ENCODE data around the gene TSEN54. TPM values are rescaled to one million over a fixed set of nuclear protein-coding genes. Genes with fewer than 3 reads are reported as not detected.

TSEN54 gene
- total RNA-seq, 1 donor from 2014 or later: 16.0 TPM

DNA sequence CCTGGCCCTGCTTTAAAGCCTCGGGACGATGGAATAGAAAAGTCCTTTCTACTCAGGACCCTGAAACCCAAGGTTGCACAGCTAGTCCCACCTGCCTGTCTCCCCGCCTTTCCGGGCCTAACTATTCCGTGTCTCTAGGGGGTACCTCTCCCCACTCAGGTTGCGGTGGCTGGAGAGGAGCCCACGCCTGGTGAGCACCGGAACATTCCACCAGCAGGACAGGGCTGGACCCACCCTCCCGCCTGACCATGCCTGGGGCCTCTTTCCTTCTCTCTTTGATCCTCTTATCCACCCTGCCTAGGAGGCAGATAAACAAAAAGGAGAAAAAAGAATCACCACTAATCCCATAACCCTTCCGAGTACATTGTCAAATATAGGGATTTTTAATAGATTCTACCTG, 20.0 kb downstream of the TSEN54 start:
- no peak for DNase-seq (ENCODE audit: extremely low read depth, low read depth, low spot score)

DNA sequence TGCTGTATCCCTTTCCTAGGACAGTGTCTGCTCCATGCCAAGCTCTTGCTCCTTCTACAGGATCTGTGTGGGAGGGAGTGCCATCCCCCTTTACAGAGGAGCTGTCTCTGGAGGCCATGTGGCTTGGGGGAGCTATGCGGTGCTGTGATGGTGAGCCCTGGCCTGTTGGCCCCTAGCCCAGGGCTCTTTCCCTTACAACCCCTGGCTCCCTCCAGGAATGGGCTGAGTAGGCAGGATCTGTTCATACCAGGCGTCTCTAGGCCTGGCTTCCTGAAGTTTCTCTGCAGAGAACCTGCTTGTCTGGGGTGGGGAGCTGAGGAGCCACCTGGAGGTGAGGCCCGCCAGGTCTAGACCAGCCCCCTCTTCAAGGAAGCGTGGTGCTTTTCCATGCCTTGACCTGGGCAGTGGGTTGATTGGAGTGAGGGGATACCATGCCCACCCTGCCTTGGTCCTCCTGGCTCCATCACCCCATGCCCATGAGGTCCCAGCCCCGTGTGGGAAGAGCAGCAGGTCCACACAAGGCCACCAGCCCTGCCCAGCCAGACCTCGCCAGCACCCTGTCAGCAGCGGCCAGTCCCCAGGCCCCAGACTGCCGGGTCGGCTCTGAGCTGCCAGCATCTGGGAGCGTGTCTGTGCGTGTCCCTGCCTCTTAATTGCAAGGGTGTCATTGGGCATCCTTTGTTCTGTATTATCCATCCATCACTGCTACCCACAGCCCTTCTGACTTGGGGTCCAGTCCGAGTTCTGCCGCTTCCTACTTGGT, 23.8 kb downstream of the TSEN54 start:
- no peak for DNase-seq (ENCODE audit: extremely low read depth, low read depth, low spot score)

DNA sequence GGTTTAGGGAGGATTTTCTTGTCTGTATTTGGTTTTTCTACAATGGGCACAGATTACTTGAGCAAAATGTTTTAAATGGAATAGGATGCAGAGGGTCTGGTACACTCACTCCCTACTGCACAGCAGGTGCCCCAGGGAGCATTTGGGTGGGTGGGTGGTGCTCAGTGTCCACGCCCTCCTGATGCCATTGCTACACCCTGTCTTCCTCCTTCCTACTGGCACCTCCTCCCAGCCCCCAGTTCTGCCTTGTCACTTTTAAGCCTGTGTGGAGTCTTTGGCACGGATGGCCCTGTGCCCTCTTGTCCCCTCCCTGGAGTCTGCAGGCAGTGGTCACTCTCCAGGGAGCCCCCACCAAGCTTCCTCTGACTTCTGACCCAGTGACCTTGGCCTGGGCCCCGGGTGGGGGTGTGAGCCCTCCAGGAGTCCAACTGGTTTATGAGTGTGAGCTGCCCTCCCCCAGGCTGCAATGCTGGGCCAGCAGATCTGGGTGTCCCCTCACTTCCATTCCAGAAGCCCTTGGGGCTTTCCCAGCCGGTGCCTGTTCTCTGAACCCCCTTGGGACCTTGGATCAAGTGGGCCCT, 24.7 kb downstream of the TSEN54 start:
- no peak for DNase-seq (ENCODE audit: extremely low read depth, low read depth, low spot score)

DNA sequence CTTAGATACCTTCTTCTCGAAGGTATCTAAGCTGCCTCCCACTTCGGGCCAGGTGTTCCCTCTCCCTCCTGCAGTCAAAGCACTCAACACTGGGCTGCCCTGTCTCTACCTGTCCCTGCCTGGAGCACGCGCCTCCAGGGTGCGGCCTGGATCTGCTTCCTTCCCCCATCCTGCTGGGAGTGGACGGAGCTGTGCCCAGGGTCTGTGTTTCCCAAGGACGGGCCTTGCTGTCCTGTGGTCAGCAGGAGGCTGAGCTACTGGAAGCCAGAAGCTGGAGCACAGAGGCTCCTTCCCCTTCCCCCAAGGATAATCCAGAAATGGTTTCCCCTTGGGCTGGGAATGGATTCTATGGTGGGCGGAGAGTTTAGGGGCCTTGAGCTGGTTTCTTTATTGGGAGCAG, 25.9 kb downstream of the TSEN54 start:
- DNase-seq (ENCODE audit: extremely low read depth, low read depth, low spot score): no peak

DNA sequence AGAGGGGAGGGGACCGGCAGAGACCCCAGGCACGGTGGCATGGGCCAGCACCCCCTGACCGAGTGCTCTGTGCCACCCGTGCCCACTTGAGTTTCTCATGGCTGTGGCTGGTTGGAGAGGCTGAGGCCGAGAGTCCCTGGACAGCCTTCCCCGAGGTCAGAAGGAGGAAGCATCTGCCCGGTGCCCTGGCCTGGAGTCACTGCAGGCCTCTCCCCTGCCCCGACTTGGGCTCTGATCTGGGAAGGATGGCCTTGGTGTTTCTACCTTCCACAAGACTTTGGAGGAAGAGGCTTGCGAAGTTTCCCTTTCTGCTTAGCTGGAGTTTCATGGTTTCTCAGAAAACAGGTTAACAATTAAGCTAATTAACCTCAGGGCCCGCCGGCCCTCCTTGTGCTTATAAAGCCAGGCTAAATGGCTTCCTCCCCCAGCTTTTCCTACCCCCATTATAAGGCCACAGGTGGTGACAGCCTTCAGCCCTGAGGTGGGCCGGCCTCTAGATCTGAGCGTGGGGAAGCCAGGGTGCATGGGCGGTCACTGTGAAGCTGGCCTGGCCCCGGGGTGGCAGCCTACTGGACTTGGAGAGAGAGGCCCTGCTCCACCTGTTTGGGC, 26.5 kb downstream of the TSEN54 start:
- no peak for DNase-seq (ENCODE audit: extremely low read depth, low read depth, low spot score)

DNA sequence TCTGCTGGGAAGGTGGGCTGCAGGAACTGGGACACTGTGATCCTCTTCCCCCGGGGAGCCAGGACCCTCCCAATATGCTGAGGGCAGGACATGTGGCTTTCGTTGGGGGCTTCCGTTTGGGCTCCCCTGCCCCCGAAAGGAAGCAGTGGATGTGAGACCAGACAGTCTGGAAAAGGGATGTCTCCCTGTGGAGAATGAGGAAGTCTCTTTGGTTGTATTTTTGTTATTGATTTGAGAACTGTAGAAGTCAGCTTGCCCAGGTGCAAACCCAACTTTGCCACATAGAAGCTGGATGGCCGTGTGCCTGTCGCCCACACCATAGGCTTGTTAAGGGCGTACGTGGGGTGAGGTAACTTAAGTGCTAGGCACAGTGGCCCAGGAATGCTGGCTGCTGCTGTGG, 27.9 kb downstream of the TSEN54 start:
- DNase-seq (ENCODE audit: extremely low read depth, low read depth, low spot score): no peak

DNA sequence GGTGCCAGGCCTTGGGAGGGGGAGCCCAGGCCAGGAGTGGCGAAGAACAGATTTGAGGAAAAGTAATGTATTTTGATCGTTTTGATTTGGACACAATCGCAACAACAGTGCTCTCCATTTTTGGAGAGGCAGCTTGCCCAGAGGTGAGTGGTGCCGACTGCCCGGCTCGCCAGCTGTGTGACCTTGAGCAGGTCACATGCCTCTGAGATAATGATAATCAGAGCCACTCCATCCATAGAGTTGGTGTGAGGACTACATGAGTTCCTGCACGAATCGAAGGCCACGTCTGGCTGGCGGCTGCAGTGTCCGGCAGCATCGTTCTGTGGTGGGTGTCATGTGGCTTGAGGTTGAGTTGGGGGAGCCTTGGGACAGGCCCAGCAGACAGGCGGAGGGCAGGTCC, 29.9 kb downstream of the TSEN54 start:
- DNase-seq (ENCODE audit: extremely low read depth, low read depth, low spot score): no peak

DNA sequence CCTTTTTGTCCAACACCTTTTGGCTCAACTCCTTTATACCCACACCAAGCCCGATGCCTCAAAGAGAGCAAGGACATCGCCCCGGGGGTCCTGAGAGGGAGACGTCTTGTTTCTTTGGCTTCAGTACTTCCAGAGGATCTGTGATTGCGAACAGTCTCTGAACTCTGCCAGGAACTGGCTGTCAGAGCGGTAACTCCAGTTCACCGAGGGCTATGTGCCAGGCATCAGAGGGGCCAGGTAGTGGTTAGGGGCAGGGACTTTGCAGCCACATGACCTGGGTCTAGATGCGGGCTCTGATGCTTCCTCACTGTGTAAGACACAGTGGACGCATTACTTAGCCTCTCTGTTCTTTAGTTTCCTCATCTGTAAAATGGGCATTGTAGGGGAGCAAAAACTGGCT, 30.8 kb downstream of the TSEN54 start:
- DNase-seq (ENCODE audit: extremely low read depth, low read depth, low spot score): no peak

DNA sequence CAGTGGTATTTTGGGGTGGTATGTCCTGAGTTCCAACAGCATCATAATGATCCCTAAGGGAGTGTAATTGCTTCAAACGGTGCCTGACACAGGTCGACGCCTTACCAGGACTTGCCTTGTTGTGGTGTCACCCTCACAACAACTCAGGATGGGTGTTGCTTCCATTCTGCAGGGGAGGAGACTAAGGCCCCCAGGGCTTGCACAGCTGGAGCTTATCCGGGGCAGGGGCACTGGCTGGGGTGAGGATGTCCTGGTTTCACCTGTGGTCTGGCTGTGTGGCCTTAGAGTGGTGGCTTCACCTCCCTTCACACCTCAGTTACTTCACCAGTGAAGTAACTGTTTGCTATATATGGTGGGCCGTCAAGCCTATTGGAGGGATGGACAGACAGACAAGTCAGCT, 32.5 kb downstream of the TSEN54 start:
- DNase-seq (ENCODE audit: extremely low read depth, low read depth, low spot score): no peak

DNA sequence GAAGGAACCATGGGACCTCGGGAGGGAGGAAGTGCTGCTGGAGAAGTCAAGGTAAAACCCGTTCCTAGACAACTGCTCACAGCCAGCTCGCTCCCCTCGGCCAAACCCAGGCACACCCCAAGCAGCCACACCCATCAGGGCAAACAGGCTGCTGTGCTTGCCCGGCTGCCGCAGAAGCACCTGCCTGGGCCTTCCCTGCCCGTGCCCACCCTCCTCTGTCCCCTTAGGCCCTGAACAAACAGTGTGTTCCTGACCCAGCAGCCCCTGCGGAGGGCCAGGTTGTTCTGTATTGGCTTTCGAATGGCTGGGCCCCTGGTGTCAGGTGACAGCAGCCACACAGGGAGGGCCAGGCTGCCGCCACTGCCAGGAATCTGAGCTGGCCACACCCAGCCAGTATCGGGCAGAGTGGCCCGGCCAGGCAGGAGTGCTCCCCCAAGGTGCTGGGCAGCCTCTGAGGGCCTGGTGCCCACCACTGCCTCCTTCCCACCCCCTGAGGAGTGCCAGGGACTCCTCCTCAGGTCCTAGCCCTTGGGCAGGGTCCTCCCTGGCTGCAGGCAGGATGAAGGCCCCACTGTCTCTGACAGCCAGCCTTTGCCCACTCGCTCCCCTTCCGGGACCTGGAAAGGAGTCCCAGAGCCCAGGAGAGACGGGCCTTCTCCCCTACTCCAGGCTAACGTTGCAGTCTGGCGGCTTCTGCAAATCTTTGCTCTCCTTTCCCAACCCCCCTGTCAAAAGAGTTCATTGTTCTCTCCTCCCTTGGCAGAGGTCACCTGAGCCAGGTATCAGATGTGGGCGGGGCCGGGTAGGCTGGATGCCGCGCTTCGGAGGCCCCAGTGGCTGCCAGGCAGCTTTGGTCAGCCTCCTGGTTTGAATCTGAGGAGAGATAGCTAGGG, 33.2 kb downstream of the TSEN54 start:
- DNase-seq (ENCODE audit: extremely low read depth, low read depth, low spot score): no peak

DNA sequence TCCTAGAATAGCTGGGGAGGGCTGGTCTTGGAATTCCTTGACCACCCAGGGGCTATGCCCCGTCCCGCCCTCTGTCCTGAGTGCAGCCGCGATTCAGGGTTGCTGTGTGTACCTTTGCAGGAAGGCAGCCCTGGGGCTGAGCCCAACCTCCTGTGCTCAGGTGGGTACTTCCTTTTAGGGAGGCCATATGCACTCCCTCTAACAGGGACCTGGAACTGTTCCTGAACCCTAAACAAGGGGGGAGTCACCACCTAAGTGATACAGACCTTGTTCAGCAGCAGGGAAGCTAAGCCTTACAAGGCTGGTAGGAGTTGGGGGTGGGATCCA, 33.8 kb downstream of the TSEN54 start:
- no peak for DNase-seq (ENCODE audit: extremely low read depth, low read depth, low spot score)

DNA sequence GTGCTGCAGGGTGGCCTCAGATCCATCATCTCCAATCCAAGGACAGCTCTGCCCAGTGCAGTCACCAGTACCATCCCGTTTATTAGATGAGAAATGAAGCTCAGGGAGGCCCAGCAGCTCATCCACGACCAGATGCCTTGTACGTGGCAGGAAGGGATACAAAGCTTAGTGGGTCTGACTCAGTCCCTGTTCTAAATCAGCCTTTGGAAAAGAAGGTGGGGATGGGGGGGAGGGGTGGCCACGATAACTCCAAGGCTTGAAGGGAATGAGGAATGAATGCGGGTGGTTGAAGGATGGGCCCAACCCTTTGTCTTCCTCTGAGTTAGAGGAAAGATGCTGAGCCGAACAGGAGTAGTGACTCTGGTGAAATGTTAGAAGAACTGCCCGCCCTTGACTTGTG, 34.9 kb downstream of the TSEN54 start:
- no peak for DNase-seq (ENCODE audit: extremely low read depth, low read depth, low spot score)

DNA sequence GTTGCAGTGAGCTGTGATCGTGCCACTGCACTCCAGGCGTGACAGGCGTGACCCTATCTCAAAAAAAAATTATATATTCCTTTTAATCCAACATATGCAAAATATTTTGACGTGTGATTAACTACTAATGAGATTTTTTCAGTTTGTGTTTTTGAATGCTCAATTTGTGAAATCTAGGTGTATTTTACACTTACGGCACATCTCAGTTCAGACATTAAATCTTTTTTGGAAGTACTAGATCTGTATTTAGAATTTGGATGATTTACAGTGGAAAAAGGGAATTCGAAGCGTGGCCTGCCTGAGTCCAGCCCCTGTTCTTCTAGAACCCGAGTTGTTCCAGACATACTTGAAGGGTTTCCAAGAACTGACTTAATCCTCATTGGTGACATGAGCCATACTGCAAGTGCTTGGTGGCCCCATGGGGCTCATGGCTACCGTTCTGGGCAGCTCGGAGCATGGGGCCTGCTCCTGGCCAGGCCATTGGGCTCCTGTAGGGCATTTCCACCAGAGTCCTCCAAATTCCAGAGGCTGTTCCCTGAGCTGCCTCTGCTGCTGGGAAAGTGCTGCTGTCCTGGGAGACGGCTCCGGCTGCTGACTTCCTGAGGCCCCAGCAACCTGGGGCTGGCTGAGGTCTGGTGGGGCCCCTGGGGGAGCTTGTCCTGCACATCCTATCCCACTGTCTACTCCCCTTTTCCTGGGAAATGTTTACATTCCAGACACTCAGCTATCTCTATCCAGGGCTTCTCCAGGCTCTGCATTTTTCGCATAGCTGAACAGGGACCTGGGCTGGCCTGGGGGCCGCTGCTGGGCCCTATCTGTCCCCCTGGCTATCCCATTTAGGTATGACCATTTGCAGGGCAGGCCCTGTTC, 36.3 kb downstream of the TSEN54 start:
- DNase-seq (ENCODE audit: extremely low read depth, low read depth, low spot score): no peak

DNA sequence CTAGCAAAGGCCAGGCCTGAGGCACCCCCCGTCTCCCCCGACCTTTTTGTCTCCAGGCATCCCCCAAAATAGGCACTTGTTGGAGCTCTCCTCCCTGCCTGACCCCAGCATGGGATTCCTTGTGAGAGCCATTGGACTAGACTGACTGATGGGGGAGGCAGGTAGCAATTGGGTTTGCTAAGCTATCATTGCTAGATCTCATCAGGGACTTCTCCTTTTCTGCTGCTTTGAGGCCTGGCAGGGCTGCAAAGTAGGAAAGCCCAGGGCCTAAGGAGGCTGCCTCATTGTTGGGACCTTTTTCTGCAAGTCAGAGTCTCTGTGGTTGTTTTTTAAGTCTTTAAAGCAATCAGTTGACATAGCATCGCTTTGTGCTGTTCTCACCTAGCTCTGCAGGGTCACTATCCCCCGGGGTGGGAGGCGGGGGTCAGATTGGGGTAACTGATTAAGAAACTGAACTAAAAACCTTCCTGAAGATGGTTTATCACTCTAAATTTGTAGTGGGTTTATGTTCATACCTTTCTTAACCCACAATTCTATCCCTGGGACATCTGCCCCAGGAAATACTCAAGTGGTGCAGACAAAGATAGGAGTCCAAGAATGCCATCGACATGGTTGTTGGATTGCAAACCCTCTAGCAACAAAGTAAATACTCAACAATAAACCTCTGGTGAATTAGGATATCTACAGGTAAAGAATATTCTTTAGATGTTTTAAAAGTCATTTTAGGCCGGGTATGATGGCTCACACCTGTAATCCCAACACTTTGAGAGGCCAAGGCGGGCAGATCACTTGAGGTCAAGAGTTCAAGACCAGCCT, 37.2 kb downstream of the TSEN54 start:
- no peak for DNase-seq (ENCODE audit: extremely low read depth, low read depth, low spot score)

DNA sequence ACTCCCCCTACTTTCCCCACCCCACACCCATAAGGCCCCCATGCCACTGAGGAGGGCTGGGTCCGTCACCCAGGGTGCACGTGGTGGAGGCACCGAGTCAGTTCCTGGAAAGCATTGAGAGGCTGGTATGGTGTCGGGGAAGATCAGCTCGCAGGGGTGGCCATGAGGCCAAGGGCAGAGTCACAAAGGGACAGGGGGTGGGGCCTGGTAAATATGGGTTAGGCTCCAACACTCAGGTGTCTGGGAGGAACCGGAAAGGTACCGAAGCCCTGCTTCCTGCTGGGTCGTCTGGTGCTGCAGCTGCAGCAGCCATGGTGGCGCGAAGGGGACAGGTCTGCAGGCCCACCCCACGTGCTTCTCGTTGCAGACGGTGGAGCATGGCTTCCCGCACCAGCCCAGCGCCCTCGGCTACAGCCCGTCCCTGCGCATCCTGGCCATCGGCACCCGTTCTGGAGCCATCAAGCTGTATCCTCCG, 39.4 kb downstream of the TSEN54 start:
- no peak for DNase-seq (ENCODE audit: extremely low read depth, low read depth, low spot score)

DNA sequence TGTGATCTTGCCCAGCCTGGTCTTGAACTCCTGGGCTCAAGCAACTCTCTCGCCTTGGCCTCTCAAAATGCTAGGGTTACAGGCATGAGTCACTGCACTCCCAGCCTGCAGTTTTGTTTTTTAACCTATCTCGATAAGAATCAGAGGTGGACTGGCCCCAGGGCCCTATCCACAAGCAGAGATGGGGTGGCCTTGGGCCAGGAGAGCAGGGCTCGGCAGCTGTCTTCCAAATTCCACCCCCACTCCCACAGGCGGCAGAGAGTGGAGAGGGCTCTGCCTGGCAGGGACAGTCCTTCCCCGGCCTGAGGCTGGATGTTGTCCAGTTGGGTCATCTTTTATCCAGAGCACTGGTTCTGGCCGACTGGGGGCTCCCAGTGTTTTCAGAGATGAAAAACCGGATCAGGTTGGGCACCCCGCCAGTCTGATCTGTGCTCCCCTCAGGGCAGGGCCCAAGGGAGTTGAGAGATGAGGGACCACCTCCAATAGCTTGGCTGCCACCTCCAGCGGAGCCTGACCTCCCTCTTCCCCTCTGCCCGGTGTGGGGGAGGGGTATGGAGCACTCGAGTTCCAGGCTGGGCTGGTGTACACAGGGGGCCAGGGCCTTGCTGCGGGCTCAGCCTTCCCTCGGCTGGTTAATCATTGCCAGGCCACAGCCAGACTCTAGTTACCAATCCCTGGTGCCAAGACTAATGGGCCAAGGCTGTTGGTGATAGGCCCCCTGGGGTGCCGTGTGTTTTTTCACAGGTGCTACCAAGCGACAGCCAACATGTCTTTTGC, 40.9 kb downstream of the TSEN54 start:
- DNase-seq (ENCODE audit: extremely low read depth, low read depth, low spot score): no peak

DNA sequence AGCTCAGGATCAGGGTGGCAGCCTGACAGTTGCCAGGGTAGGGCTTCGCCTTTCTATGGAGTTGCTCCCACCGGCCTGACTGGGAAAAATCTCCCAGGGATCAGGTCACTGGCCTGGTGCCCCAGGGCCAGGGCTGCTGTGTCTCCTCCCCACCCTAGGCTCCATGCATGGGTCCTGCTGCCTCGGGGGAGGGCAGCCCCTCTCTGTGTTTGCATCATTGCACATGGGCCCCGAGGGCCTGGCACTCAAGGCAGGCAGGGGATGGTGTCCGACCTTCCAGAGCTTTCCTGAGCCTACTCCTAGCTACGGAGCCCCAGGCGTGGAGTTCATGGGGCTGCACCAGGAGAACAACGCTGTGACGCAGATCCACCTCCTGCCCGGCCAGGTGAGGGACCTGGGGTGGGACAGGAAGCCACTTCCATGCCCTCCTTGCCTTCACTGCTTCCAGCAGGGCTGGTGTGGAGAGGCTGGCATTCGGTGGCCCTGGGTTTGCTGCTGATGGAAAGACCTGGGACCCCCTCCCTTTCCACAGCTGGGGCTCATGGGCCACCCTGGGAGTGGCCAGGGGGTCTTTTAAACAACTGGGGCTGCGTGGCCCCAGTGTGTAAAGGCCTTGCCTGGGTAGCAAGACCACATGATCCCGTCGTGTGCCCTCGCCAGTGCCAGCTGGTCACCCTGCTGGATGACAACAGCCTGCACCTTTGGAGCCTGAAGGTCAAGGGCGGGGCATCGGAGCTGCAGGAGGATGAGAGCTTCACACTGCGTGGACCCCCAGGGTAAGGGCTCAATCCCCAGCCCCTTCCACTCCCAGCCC, 41.7 kb downstream of the TSEN54 start:
- no peak for DNase-seq (ENCODE audit: extremely low read depth, low read depth, low spot score)
